B cell (primary cell): Measurements from ENCODE around the gene SSRP1.

Source experiments
- CTCF ChIP-seq: fragments of 200-600 bp; IDR thresholded peaks from one replicate; pipeline ENCODE4 v1.8.0; 2022; ENCODE audit warnings: antibody characterized with exemption, mild to moderate bottlenecking
- EZH2 ChIP-seq: IDR thresholded peaks from 2 replicates; pipeline ENCODE4 v1.6.1; 2012; ENCODE audit warnings: borderline replicate concordance, low read depth, mild to moderate bottlenecking, moderate library complexity, low read length; ENCODE audit not compliant: insufficient read depth, poor library complexity, severe bottlenecking

- no peak for TF ChIP-seq CTCF
- TF ChIP-seq EZH2, result no peak
These were observed 11.9 kb downstream of the SSRP1 start for GRCh38 chr11:57323855-57324153.
